Stimulated activated CD4-positive, alpha-beta T cell treated with anti-CD3 and anti-CD28 coated beads, Interleukin-1b, Interleukin-23, amount 100 ng/mL, for 4 hours (primary cell): ENCODE measurements around the gene KLRD1.
"Not testable (repeated sequence)": the region's sequence is repeated elsewhere in the genome, so short reads cannot be mapped to it uniquely, and the experiment has no call there.

Experiments used
- DNase-seq, 2 donors: peaks; one replicate each; pipeline ENCODE4 v3.0.0-alpha.2; 2020; ENCODE audit warnings: low read depth in 2 of 2

Gene KLRD1

DNA sequence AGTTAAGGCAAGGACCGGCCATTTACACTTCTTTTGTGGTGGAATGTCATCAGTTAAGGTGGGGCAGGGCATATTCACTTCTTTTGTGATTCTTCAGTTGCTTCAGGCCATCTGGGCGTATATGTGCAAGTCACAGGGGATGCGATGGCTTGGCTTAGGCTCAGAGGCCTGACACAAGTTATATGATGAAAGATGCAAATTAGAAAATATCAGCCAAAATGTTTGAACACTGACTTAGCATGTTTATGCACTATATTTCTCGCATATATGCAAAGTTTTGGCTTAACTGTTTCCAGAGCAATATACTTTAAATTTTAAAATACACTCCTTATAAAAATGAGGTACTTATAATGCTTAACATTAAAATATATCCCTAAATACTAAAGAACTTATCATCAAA, 30.8 kb downstream of the KLRD1 start:
- DNase-seq: not testable (repeated sequence)

DNA sequence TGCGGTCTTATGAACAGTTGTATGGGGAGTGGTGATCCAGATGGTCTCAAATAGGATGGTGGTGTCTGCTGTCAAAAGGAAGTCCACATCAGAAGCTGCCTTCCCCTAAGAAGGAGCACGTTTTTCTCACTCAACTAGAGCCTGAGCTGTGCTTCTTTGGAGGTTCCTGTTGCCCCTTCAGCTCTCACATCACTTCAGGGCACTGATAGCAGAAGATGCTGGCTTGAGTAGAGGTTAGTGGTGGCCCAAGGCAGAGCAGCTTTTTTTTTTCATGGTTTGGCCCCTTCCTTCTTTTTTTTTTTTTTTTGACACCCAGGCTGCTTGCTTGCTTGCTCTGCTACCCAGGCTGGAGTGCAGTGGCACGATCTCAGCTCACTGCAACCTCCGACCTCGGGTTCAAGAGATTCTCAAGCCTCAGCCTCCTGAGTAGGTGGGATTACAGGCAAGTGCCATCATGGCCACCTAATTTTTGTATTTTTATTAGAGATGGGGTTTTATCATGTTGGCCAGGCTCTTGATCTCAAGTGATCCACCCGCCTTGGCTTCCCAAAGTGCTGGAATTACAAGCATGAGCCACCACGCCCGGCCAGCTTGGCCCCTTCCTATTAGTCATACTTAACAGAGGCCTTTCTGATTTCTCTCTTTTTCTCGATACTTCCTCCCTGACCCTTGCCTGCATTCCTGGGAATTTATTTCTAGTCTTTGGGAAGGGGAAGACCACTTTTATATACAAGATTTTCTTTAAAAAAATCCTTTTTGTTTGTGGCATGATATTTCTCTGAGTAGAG, 31.6 kb downstream of the KLRD1 start:
- no peak for DNase-seq

DNA sequence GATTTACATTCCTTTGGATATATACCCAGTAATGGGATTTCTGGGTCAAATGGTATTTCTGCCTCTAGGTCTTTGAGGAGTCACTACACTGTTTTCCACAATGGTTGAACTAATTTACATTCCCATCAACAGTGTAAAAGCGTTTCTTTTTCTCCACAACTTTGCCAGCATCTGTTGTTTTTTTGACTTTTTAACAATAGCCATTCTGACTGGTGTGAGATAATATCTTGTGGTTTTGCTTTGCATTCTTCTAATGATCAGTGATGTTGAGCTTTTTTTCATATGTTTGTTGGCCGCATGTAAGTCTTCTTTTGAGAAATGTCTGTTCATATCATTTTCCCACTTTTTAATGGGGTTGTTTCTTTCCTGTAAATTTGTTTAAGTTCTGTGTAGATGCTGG, 33.3 kb downstream of the KLRD1 start:
- not testable (repeated sequence) for DNase-seq

DNA sequence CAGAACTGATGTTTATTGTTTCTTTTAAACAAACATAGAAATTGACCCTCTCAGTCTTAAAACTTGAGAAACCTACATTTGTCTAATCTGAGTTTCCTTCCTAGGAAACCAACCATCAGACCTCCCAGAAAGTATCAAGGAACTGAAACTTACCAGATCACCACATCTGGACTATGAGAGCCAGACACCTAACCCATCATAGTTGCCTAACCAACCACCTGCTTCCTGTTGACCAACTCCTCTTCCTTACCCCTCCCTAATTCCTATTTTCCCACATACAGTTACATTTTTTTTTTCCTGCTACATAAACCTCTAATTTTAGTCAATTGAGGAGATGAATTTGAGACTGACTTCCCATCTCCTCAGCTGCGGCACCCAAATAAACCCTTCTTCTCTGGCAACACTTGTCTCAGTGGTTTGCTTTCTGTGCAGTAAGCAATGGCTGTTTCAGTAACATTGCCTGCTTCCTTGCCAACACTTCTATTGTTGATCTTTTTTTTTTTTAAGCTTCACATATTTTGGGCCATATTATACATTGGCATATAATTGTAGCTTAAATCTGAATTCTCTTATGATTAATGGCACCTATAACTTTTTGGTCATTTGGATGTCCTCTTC, 34.3 kb downstream of the KLRD1 start:
- no peak for DNase-seq

DNA sequence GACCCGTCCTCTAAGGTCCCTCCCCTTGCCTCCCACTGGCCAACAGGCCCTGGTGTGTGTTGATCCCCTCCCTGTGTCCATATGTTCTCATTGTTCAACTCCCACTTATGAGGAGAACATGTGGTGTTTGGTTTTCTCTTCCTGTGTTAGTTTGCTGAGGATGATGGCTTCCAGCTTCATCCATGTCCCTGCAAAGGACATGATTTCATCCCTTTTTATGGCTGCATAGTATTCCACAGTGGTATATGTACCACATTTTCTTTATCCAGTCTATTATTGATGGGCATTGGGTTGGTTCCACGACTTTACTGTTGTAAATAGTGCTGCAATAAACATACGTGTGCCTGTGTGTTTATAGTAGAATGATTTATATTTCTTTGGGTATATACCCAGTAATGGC, 43.8 kb downstream of the KLRD1 start:
- DNase-seq: not testable (repeated sequence)

DNA sequence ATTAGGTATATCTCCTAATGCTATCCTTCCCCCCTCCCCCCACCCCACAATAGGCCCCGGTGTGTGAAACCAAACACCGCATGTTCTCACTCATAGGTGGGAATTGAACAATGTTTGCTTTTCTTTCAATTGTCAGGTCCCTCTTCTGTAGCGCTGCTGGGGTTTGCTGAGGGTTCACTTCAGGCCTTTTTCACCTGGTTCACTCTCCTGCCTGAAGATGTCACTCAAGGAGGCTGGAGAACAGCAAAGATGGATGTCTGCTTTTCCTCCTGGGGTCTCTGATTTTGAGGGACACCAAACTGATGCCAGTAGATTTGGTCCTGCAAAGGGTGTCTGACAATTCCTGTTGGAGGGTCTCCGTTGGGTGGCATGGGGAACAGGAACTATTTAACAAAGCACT, 46.4 kb downstream of the KLRD1 start:
- no peak for DNase-seq

DNA sequence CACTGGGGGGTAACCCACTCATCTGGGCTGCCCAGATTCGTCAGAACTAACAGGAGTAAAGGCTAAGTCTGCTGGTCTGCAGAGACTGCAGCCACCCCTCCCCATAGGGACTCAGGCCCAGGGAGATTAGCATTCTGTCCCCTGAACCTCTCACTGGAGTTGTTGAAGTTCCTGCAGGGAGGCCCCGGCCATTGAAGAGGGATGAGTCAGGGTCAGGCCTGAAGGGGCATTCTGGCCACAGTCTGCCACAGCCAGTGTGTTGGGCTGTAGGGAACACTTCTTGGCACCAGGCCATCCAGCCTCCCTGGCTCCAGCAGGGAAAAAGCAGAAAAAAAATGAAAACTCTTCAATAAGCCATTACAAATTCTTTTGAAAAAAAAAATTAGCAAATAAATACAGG, 46.8 kb downstream of the KLRD1 start:
- no peak for DNase-seq

DNA sequence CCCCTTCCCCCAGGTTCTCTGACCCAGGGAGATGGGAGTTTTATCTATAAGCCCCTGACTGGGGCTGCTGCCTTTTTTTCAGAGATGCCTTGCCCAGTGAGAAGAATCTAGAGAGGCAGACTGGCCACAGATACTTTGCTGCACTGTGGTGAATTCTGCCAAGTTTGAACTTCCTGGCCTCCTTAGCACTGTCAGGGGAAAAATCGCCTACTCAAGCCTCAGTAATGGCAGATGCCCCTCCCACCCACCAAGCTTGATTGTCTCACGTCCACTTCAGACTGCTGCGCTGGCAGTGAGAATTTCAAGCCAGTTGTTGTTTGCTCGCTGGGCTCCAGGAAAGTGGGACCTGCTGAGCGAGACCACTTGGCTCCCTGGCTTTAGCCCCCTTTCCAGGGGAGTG, 50.5 kb downstream of the KLRD1 start:
- DNase-seq: no peak

DNA sequence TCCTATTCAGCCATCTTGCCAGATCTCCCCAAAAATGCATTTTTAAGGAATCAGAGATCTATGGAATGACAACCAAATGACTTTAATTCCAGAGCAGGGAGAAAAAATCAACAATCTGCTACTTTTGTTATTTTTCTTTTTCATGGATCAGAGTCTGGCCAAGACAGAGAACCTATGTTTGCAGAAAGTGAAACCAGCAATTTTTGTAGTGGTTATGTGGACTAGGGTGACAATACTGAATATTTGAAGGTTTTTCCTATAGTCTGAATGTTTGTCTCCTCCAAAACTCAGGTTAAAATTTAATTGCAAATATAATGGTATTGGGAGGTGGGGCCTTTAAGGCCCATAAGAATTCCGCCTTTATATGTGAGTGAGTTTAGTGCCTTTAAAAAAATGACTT, 51.3 kb downstream of the KLRD1 start:
- DNase-seq: no peak

DNA sequence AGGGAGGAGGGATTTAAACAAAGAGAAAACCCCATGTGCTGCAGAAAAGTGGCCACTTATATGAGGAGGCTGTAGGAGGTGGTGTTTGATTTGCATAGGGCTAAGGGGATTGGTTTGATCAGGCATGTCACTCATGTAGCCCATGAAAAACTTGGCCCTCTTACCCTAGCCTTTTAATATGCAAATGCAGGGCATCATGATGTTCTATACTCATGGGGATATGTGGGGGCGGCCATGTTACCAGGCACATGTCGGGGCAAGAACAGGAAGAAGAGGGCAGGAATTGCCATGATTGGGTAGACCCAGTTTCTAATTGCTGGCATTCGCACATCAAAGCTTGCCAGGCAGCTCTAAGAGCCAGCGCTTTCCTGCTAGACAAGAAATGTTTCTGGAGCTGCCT, 53.4 kb downstream of the KLRD1 start:
- no peak for DNase-seq

DNA sequence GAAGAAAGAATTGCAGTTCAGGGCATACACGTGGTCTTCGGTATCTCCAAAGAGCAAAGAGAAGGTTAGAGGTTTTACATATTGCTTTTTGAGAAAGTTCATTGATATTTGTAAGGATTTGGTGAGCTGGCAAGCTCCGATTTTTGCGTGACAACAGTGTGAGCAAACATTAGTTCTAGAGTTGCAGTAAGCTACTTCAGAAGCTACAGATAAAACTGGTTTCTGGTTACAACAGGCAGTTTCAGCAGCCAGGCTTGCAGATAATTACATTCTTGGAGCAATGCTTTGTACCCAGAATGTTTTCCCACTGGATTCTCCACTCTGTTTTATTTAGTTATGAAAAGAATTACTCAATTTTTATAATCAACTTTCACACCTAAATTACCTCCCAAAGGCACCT, 54.0 kb downstream of the KLRD1 start:
- no peak for DNase-seq

DNA sequence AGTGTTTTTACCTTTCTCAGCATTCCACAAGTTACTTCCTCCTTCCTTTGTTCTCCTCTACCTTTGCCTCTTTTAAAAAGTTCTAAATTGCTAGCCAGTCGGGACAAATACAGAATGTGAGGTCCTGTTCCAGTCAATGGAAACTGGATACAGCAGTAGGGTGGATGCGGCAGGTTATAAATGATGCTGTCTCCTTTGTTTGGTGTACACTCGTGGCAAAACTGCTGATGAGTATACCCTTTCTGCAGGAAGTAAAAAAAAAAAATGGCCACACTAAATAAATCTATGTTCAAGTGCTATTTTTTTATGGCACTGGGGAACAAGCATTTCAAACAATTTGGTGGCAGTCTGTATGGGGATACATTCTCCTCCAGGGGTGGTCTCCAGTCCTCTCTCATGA, 54.7 kb downstream of the KLRD1 start:
- DNase-seq: no peak

DNA sequence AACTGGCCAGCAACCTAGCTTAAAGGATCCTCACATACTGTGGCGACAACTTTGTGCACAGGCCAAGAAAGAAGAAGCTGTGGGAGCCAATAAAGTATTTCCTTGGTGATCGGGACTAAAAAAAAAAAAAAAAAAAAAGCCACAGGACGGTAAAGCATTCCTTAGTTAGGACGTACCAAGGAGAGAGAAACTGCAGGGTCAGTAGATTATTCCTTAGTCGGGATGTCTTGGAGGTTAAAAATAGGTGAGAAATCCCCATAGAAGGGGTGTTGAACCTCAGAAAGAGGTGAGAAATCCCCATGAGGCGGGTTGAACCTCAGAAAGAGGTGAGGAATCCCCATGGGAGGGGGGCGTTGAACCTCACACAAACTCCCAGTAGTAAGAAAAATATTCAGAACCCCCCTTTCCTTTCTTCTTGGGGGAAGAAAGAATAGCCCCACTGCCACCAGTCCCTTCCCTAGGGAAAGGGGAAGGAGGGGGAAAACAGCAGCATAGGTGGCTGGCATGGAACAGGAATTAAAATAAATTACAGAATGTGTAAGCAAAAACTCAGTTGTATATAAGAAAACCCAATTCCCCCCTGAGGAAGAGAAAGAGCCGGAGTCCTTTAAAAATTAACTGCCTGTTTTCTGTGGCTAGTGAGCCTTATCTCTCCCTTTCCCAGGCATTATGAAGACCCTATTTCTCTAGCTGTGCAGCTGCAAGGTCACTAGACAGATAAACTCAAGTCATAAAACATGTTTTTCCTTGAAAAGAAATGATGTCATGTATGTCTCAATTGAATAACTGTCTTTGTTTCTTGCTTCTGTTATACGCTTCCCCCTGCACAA, 55.4 kb downstream of the KLRD1 start:
- DNase-seq: no peak

DNA sequence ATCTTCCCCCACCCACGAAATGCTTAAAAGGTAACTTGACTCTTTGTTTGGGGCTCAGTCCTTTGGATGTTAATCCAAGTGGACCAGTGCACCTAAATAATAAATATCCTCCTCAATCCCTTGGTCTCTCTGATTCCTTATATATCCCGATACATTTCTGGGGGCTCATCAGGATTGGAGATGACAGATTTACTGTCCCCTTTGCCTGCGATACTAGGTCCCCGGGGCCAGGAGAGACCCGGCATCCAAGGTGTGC, 55.9 kb downstream of the KLRD1 start:
- DNase-seq: no peak

DNA sequence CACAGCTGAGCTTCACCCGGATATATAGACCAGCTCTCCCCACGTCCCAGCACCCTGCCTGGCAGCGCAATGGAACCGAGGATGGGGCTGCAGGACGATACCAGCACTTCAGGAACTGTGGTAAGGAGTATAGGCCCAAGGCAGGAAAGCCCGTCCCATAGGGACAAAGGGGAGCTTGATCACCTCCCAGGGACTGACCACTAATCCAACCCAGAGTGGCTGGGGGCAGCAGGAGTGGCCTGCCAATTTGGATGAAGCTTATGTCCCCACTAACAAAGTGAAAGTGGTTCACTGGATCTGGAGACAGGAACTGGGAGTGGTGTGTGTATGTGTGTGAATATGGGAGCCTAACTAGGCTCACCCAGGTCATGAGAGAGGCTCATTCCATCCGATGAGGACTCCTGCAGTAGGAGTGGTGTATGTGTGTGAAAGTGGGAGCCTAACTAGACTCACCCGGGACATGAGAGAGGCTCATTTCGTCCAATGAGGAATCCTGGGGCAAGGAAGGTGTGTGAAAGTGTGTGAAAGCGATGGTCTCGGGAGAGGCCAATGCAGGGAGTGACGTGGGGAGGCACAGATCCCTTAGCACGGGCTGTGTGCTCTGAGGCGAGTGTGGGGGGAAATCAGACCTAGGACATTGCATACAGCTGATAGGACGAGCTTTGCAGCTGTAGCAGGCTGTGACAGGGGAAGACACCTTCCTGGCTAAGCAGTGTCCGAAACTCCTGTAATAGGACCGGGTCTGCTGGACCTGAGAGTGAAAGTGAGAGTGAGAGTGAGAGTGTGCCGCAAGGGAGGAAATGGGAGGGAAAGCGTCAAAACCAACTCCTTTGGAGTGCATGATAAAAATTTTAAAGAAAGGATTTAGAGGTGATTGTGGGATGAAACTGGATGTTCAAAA, 56.5 kb downstream of the KLRD1 start:
- DNase-seq: no peak

DNA sequence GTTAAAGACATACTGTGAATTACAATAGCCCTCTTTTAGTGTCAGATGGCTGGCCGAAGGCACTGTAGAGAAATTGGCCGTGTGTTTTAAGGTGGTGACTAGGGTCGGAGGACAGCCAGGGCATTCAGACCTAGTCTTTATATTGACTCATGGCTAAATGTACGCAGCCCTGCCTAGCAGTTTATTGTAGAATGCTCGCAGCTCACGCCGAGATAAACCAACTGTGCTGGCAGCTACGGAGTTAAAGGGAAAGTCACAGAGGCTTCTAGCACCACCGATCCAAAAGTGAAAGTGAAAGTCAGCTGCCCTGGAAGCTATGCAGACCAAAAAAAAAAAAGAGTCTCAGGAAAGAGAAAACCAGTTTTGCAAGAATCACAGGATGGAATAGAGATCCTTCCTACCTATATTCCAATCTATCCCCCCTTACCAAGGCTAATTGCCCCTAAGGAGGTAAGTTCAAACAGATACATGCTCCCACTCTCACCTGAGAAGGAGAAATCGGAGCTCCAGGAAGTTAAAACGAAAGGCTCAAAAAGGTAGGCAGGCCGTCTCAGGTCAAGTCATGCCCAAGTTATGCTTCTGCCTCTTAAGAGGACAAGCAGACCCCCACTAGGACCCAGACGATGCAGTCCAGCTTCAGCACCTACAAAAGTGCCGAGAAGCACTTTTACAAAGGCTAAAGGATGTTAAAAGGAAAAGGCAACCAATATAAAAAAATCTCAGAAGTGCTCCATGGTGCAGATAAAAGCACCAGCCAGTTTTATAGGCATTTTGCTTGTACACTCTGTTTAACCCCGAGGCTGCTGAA, 57.3 kb downstream of the KLRD1 start:
- DNase-seq: peak; percentile 11 to 48

DNA sequence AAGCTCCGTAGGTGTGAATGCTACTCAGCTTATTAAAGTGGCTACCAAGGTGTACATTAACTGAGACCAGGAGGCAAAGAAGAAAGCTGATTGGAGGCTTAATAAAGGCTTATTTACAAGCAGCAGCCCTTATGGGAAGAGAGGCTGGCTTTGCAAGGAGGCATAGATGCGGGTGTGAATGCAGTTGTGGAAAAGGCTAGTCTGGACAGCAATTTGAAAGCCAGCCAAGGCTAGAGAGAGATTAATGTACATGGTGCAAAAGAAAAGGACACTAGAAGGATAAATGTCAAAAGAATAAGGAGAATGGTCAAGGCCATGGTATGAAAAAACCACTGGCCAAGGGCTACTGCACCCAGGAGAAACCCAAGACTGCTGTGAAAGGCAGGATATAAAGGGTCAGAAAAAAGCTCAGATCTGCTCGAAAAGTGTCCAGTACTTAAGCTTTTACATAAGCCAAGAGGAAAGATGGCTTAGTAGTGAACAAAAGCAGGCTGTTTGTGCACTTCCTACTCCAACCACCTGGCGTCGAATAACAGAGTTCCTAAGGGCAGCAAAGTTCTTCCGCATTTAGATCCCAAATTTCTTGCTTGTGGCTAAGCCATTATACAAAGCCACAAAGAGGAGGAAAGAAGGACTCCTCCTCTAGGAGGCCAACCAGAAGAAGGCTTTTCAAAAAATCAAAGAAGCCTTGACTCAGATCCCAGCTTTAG, 58.2 kb downstream of the KLRD1 start:
- DNase-seq: no peak

DNA sequence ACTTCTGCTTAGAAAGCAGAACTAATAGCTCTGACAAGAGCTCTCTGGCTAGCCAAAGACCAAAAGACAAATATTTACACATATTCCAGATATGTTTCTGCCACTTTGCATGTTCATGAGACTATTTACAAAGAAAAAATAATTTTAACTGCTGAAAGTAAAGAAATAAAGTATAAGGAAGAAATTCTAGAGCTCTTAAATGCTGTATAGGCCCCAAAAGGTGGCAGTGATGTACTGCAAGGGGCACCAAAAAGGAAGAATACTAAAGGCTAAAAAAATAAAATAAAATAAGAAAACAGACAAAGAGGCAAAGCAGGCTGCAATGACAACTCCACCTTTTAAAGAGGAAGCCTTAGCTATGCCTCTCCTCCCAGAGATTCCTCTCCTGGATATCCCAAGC, 59.2 kb downstream of the KLRD1 start:
- DNase-seq: no peak

DNA sequence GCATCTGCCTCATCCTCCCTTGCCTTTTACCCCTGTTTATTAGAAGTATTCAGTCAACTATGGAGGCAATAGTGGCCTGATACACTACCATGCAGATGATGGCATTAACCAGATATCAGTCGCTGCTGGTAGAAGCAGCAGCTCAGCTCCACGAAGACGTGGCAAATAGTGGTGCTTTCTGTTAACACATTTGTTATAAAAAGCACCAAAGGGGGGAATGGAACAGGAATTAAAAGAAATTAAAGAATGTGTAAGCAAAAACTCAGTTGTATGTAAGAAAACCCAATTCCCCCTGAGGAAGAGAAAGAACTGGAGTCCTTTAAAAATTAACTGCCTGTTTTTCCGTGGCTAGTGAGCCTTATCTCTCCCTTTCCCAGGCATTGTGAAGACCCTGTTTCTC, 60.0 kb downstream of the KLRD1 start:
- DNase-seq: not testable (repeated sequence)
